SK-N-MC (cell line): ENCODE results near the gene GATAD2A.

Experiments used
- DNase-seq: peaks from one replicate; pipeline ENCODE4 v3.0.0-alpha.2; 2011; ENCODE audit warnings: low read depth, low spot score
- H3K27ac ChIP-seq: fragments of 200-600 bp; sonication (generic); 2 replicates; pipeline ENCODE4 v1.5.1; 2016; ENCODE audit warnings: mixed run types
- H3K36me3 ChIP-seq: fragments of 200-600 bp; sonication (generic); 2 replicates; pipeline ENCODE4 v1.6.1; 2017; ENCODE audit warnings: antibody characterized with exemption, low read length, mixed read lengths; ENCODE audit not compliant: insufficient read depth
- H3K4me3 ChIP-seq: fragments of 200-600 bp; sonication (generic); 2 replicates; pipeline ENCODE4 v1.5.1; 2016
- H3K9ac ChIP-seq: fragments of 200-600 bp; sonication (generic); 2 replicates; pipeline ENCODE4 v1.8.0; 2017; ENCODE audit warnings: mixed run types, mixed read lengths; ENCODE audit not compliant: insufficient read length
- H3K9me3 ChIP-seq: fragments of 200-600 bp; sonication (generic); 2 replicates; pipeline ENCODE4 v1.6.1; 2017; ENCODE audit warnings: low read depth, mild to moderate bottlenecking, antibody characterized with exemption, low read length, moderate library complexity, mixed read lengths
- EZH2 ChIP-seq: fragments of 200-600 bp; sonication (generic); IDR thresholded peaks from one replicate; pipeline ENCODE4 v1.6.1; 2017; ENCODE audit warnings: antibody characterized with exemption
- FOXP2 ChIP-seq: optimal IDR thresholded peaks from 2 replicates; pipeline ENCODE3; 2011; ENCODE audit warnings: mild to moderate bottlenecking, moderate library complexity; ENCODE audit not compliant: insufficient read depth; ENCODE audit errors: extremely low read length, control extremely low read depth
- POLR2AphosphoS5 ChIP-seq: IDR thresholded peaks from 2 replicates; pipeline ENCODE4 v1.6.1; 2012; ENCODE audit warnings: mild to moderate bottlenecking, low read depth, low read length, borderline replicate concordance

Gene GATAD2A

GRCh38 chr19:19550485-19550929 is 145.0 kb downstream of the GATAD2A start:
- Histone ChIP-seq H3K27ac (no peak overlapping the region), H3K9ac (no peak overlapping the region), H3K36me3 (no peaks in the 10 kb centered on the region), H3K4me3 (no peak overlapping the region), H3K9me3 (no peaks in the 10 kb centered on the region)
- DNase-seq, result no peak
- TF ChIP-seq POLR2AphosphoS5 (no peak), EZH2 (no peak), FOXP2 (no peak)

- no peak overlapping the region for H3K9ac ChIP-seq
- H3K36me3 ChIP-seq, result no peaks in the 10 kb centered on the region
- no peak overlapping the region for H3K27ac ChIP-seq
- H3K9me3 ChIP-seq, result no peaks in the 10 kb centered on the region
- no peak for TF ChIP-seq EZH2
- TF ChIP-seq POLR2AphosphoS5, result no peak
- TF ChIP-seq FOXP2, result no peak
- no peak for DNase-seq
- no peak overlapping the region for H3K4me3 ChIP-seq
These were observed 145.7 kb downstream of the GATAD2A start for GRCh38 chr19:19550972-19551852.

- no peak overlapping the region for H3K27ac ChIP-seq
These were observed 146.3 kb downstream of the GATAD2A start for GRCh38 chr19:19551853-19552192.

GRCh38 chr19:19552798-19553197 is 147.3 kb downstream of the GATAD2A start:
- no peaks in the 10 kb centered on the region for H3K36me3 ChIP-seq
- H3K9ac ChIP-seq, result no peak overlapping the region
- TF ChIP-seq EZH2, result no peak
- no peak for TF ChIP-seq POLR2AphosphoS5
- no peak for TF ChIP-seq FOXP2
- no peak overlapping the region for H3K4me3 ChIP-seq
- DNase-seq, result no peak
- H3K27ac ChIP-seq, result no peak overlapping the region
- no peaks in the 10 kb centered on the region for H3K9me3 ChIP-seq

More at GRCh38 chr19:19551853-19552192, 146.3 kb downstream of the GATAD2A start:
- no peak overlapping the region for H3K4me3 ChIP-seq
- H3K36me3 ChIP-seq, result no peaks in the 10 kb centered on the region
- TF ChIP-seq FOXP2, result no peak
- no peak for TF ChIP-seq POLR2AphosphoS5
- no peak for TF ChIP-seq EZH2
- no peak overlapping the region for H3K9ac ChIP-seq
- DNase-seq, result no peak
- H3K9me3 ChIP-seq, result no peaks in the 10 kb centered on the region

GRCh38 chr19:19553670-19554069 is 148.2 kb downstream of the GATAD2A start:
- DNase-seq, result no peak

GRCh38 chr19:19554074-19555023 is 148.9 kb downstream of the GATAD2A start:
- Histone ChIP-seq H3K9ac (no peak overlapping the region), H3K27ac (no peak overlapping the region), H3K36me3 (no peaks in the 10 kb centered on the region), H3K4me3 (no peak overlapping the region), H3K9me3 (no peaks in the 10 kb centered on the region)
- DNase-seq, result no peak
- TF ChIP-seq EZH2 (no peak), FOXP2 (no peak), POLR2AphosphoS5 (no peak)

More at GRCh38 chr19:19553670-19554069, 148.2 kb downstream of the GATAD2A start:
- TF ChIP-seq EZH2 (no peak), FOXP2 (no peak), POLR2AphosphoS5 (no peak)
- no peak overlapping the region for H3K9ac ChIP-seq
- no peaks in the 10 kb centered on the region for H3K36me3 ChIP-seq
- no peak overlapping the region for H3K4me3 ChIP-seq
- H3K9me3 ChIP-seq, result no peaks in the 10 kb centered on the region
- no peak overlapping the region for H3K27ac ChIP-seq

GRCh38 chr19:19558055-19558454 is 152.6 kb downstream of the GATAD2A start:
- no peak overlapping the region for H3K27ac ChIP-seq
- H3K36me3 ChIP-seq, result no peaks in the 10 kb centered on the region
- no peak overlapping the region for H3K4me3 ChIP-seq
- no peak for TF ChIP-seq FOXP2
- no peak for TF ChIP-seq EZH2
- TF ChIP-seq POLR2AphosphoS5, result no peak
- no peaks in the 10 kb centered on the region for H3K9me3 ChIP-seq
- H3K9ac ChIP-seq, result no peak overlapping the region
- no peak for DNase-seq
